ENCODE data around the gene GNB1. TPM values are rescaled to one million over a fixed set of nuclear protein-coding genes. Genes with fewer than 3 reads are reported as not detected.
"Not testable (repeated sequence)": the region's sequence is repeated elsewhere in the genome, so short reads cannot be mapped to it uniquely, and the experiment has no call there.

The GNB1 gene
- polyA plus RNA-seq, 3 donors, result 41.9 to 357 (median 111) TPM

DNA sequence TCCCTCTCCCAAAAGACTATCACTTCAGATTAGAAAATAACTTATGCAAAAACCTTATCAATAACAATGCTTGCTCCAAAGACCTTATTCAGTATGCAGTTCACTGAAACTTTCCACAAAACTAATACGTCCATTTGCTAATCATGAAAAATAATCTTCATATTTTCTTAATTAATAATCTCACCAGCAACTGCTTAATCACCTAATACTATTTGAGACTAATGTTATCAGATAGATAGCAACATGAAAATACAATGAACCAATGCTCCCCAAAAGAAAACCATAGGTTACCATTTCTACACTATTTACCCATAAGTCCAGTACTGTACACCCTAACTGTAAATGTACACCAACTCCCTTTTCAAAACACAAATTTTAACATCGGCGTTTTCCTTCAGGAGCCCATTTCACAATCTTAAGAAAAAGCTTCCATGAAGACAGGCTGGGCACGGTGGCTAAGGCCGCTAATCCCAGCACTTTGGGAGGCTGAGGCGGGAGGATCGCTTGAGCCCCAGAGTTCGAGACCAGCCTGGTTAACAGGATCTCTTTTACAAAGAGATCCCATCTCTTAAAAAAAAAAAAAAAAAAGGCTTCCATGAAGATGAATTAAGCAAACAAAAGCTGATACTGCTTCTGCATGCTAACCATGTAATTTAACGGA is 1.7 kb downstream of the GNB1 start:
- peaks cover 80% of the 10 kb centered on the region for H3K79me2 ChIP-seq (ENCODE audit: insufficient read depth, low read length)
- intact Hi-C loops (cut with micrococcal nuclease), result no loop called here
- 10% methylated on average over 4 of the region's 9 CpGs for WGBS (ENCODE audit: insufficient coverage)
- peaks cover 35 to 54% of the 10 kb centered on the region in 2 donors for H3K4me1 ChIP-seq (ENCODE audit: control insufficient read depth in 1 of 2, insufficient read depth in 2 of 2, low read length in 2 of 2)
- H2AFZ ChIP-seq (ENCODE audit: insufficient read depth, low read depth, low read length, poor library complexity, severe bottlenecking), result no peak overlapping the region
- Mint-ChIP-seq H3K27ac (peak overlapping the region; percentile 83 to 91 (median 88)), H3K27me3 (ENCODE audit: low read depth in 3 of 3) (peaks cover 2 to 6% (median 5%) of the 10 kb centered on the region in 3 donors), H3K9me3 (no peaks in the 10 kb centered on the region), H3K36me3 (peaks cover 3 to 16% of the 10 kb centered on the region in 2 donors), H3K4me1 (peaks cover 57% of the 10 kb centered on the region), H3K4me3 (peak overlapping the region; percentile 87)
- H3K27me3 ChIP-seq (ENCODE audit: control insufficient read depth in 2 of 2, insufficient read depth in 2 of 2, low read length in 2 of 2), result no peaks in the 10 kb centered on the region
- no peak for DNase-seq
- TF ChIP-seq, protein P1, sequence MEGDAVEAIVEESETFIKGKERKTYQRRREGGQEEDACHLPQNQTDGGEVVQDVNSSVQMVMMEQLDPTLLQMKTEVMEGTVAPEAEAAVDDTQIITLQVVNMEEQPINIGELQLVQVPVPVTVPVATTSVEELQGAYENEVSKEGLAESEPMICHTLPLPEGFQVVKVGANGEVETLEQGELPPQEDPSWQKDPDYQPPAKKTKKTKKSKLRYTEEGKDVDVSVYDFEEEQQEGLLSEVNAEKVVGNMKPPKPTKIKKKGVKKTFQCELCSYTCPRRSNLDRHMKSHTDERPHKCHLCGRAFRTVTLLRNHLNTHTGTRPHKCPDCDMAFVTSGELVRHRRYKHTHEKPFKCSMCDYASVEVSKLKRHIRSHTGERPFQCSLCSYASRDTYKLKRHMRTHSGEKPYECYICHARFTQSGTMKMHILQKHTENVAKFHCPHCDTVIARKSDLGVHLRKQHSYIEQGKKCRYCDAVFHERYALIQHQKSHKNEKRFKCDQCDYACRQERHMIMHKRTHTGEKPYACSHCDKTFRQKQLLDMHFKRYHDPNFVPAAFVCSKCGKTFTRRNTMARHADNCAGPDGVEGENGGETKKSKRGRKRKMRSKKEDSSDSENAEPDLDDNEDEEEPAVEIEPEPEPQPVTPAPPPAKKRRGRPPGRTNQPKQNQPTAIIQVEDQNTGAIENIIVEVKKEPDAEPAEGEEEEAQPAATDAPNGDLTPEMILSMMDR (IDR thresholded peaks at IDR 0.05), result no peak
- peak overlapping the region; percentile 76 to 91 for H3K27ac ChIP-seq (ENCODE audit: low read depth in 1 of 2, low read length in 2 of 2)
- peak overlapping the region; percentile 93 for H3K9ac ChIP-seq (ENCODE audit: insufficient read depth, low read length, poor library complexity, severe bottlenecking)
- H3K4me2 ChIP-seq (replicated peaks; ENCODE audit: extremely low read depth, low read length, poor library complexity, severe bottlenecking), result peak overlapping the region; percentile 86
- H4K20me1 ChIP-seq (ENCODE audit: insufficient read depth, low read length), result peaks cover 69% of the 10 kb centered on the region
- no peaks in the 10 kb centered on the region for H3K9me3 ChIP-seq (replicated peaks in 1 of 2; ENCODE audit: control insufficient read depth in 1 of 2, insufficient read depth in 1 of 2, low read length in 2 of 2)
- H3K4me3 ChIP-seq (replicated peaks in 1 of 3; ENCODE audit: low read depth in 2 of 3, low read length in 3 of 3), result peak overlapping the region; percentile 76 to 98 (median 89)
- H3K36me3 ChIP-seq (replicated peaks in 1 of 2; ENCODE audit: control insufficient read depth in 1 of 2, insufficient read depth in 2 of 2, low read length in 2 of 2), result no peaks in the 10 kb centered on the region

DNA sequence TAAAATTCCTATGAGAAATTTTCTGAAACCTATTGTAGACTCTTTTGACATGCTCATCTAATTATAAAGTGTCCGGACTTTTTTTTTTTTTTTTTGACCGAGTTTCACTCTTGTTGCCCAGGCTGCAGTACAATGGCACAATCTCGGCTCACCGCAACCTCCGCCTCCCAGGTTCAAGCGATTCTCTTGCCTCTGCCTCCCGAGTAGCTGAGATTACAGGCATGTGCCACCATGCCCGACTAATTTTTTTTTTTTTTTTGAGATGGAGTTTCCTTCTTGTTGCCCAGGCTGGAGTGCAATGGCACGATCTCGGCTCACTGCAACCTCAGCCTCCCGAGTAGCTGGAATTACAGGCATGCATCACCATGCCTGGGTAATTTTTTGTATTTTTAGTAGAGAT is 7.0 kb downstream of the GNB1 start:
- H4K20me1 ChIP-seq (ENCODE audit: insufficient read depth, low read length), result peaks cover 100% of the 10 kb centered on the region
- H3K9me3 ChIP-seq (replicated peaks in 1 of 2; ENCODE audit: control insufficient read depth in 1 of 2, insufficient read depth in 1 of 2, low read length in 2 of 2); H3K27me3 ChIP-seq (ENCODE audit: control insufficient read depth in 2 of 2, insufficient read depth in 2 of 2, low read length in 2 of 2); DNase-seq; H3K9me3 Mint-ChIP-seq; H3K4me3 ChIP-seq (replicated peaks in 1 of 3; ENCODE audit: low read depth in 2 of 3, low read length in 3 of 3); H3K36me3 ChIP-seq (replicated peaks in 1 of 2; ENCODE audit: control insufficient read depth in 1 of 2, insufficient read depth in 2 of 2, low read length in 2 of 2); H3K27me3 Mint-ChIP-seq (ENCODE audit: low read depth in 3 of 3); H3K9ac ChIP-seq (ENCODE audit: insufficient read depth, low read length, poor library complexity, severe bottlenecking); H2AFZ ChIP-seq (ENCODE audit: insufficient read depth, low read depth, low read length, poor library complexity, severe bottlenecking); intact Hi-C loops (cut with micrococcal nuclease); H3K4me2 ChIP-seq (replicated peaks; ENCODE audit: extremely low read depth, low read length, poor library complexity, severe bottlenecking); H3K4me3 Mint-ChIP-seq: not testable (repeated sequence)
- H3K4me1 ChIP-seq (ENCODE audit: control insufficient read depth in 1 of 2, insufficient read depth in 2 of 2, low read length in 2 of 2), result peaks cover 20 to 36% of the 10 kb centered on the region in 2 donors
- H3K79me2 ChIP-seq (ENCODE audit: insufficient read depth, low read length), result peaks cover 100% of the 10 kb centered on the region
- H3K27ac ChIP-seq (ENCODE audit: low read depth in 1 of 2, low read length in 2 of 2), result peak overlapping the region in 1 of 2 donors; percentile 66
- Mint-ChIP-seq H3K27ac (peak overlapping the region in 4 of 7 donors; percentile 55 to 78 (median 70)), H3K4me1 (peaks cover 72% of the 10 kb centered on the region), H3K36me3 (peaks cover 7 to 42% of the 10 kb centered on the region in 2 donors)
- 70% methylated on average over 2 of the region's 11 CpGs for WGBS (ENCODE audit: insufficient coverage)
